Erythroblast (primary cell): ENCODE measurements around the gene FGFR2.

ENCODE experiments used
- GATA1 ChIP-seq: IDR thresholded peaks from 2 replicates; pipeline ENCODE4 v1.6.1; 2011; ENCODE audit warnings: low read depth, mild to moderate bottlenecking, control low read depth, low read length, moderate library complexity
- POLR2A ChIP-seq: IDR thresholded peaks from 2 replicates; pipeline ENCODE4 v1.6.1; 2011; ENCODE audit warnings: mild to moderate bottlenecking, low read length

GRCh38 chr10:121428867-121429266, 169.4 kb downstream of the FGFR2 start:
- no peak for TF ChIP-seq POLR2A
- no peak for TF ChIP-seq GATA1
